ENCODE measurements around the gene FAM114A1.
"Not testable (repeated sequence)": the region's sequence is repeated elsewhere in the genome, so short reads cannot be mapped to it uniquely, and the experiment has no call there.

FAM114A1 gene

GRCh38 chr4:38979511-38980230, 112.1 kb downstream of the FAM114A1 start:
- DNase-seq = no peak

GRCh38 chr4:38980903-38981676, 113.5 kb downstream of the FAM114A1 start:
- DNase-seq = no peak

- DNase-seq = no peak
Observed at GRCh38 chr4:38982361-38983095, 114.9 kb downstream of the FAM114A1 start.

- no peak for DNase-seq
Observed at GRCh38 chr4:38983291-38983690, 115.7 kb downstream of the FAM114A1 start.

- DNase-seq = no peak
Observed at GRCh38 chr4:38983787-38984598, 116.4 kb downstream of the FAM114A1 start.

- no peak for DNase-seq
Observed at GRCh38 chr4:38985410-38986100, 117.9 kb downstream of the FAM114A1 start.

- no peak for DNase-seq
Observed at GRCh38 chr4:38987491-38987890, 119.9 kb downstream of the FAM114A1 start.

GRCh38 chr4:38988353-38988752, 120.7 kb downstream of the FAM114A1 start:
- not testable (repeated sequence) for DNase-seq

- DNase-seq = no peak
Observed at GRCh38 chr4:38989487-38989886, 121.9 kb downstream of the FAM114A1 start.

- DNase-seq = no peak
Observed at GRCh38 chr4:38990241-38990640, 122.6 kb downstream of the FAM114A1 start.

- no peak for DNase-seq
Observed at GRCh38 chr4:38993683-38994082, 126.1 kb downstream of the FAM114A1 start.

- DNase-seq = no peak
Observed at GRCh38 chr4:38994135-38994534, 126.5 kb downstream of the FAM114A1 start.
